ENCODE measurements around the gene CFAP97.

CFAP97 gene

GRCh38 chr4:185109736-185110135 is 94.1 kb downstream of the CFAP97 start:
- Histone ChIP-seq H3F3A (ENCODE audit: insufficient read depth) (no peaks in the 10 kb centered on the region), H3K27me3 (ENCODE audit: low read length) (no peaks in the 10 kb centered on the region), H3K27ac (ENCODE audit: low read depth, low read length) (no peak overlapping the region), H3K9me2 (replicated peaks; ENCODE audit: insufficient read depth, low read length) (no peaks in the 10 kb centered on the region), H2AFZ (ENCODE audit: low read depth, low read length, severe bottlenecking) (no peak overlapping the region), H3K9me3 (ENCODE audit: insufficient read depth, low read length) (no peaks in the 10 kb centered on the region), H4K20me1 (ENCODE audit: low read depth, low read length) (no peaks in the 10 kb centered on the region), H3K4me2 (ENCODE audit: low read depth, low read length, poor library complexity, severe bottlenecking) (no peak overlapping the region), H3K4me3 (ENCODE audit: insufficient read depth, low read length, poor library complexity, severe bottlenecking) (no peak overlapping the region), H3K9ac (ENCODE audit: low read length) (no peak overlapping the region), H3K79me2 (ENCODE audit: insufficient read depth, low read length) (no peaks in the 10 kb centered on the region), H3K36me3 (ENCODE audit: low read length) (no peaks in the 10 kb centered on the region)
- no peak for TF ChIP-seq EZH2phosphoT487 (conservative IDR thresholded peaks at IDR 0.05; ENCODE audit: low read length)
- TF ChIP-seq, protein P1, sequence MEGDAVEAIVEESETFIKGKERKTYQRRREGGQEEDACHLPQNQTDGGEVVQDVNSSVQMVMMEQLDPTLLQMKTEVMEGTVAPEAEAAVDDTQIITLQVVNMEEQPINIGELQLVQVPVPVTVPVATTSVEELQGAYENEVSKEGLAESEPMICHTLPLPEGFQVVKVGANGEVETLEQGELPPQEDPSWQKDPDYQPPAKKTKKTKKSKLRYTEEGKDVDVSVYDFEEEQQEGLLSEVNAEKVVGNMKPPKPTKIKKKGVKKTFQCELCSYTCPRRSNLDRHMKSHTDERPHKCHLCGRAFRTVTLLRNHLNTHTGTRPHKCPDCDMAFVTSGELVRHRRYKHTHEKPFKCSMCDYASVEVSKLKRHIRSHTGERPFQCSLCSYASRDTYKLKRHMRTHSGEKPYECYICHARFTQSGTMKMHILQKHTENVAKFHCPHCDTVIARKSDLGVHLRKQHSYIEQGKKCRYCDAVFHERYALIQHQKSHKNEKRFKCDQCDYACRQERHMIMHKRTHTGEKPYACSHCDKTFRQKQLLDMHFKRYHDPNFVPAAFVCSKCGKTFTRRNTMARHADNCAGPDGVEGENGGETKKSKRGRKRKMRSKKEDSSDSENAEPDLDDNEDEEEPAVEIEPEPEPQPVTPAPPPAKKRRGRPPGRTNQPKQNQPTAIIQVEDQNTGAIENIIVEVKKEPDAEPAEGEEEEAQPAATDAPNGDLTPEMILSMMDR (IDR thresholded peaks at IDR 0.05; ENCODE audit: insufficient read depth, low read length, poor library complexity, severe bottlenecking) = no peak

All from SU-DHL-6 (cell line).